ENCODE data around the gene TTC39B. TPM values are rescaled to one million over a fixed set of nuclear protein-coding genes. Genes with fewer than 3 reads are reported as not detected.

Gene TTC39B
- total and polyA plus RNA-seq, 2 donors (not counting 3 experiments of a cell fraction or from before 2014, with no cell fraction given): 1.0 to 5.4 TPM

DNA sequence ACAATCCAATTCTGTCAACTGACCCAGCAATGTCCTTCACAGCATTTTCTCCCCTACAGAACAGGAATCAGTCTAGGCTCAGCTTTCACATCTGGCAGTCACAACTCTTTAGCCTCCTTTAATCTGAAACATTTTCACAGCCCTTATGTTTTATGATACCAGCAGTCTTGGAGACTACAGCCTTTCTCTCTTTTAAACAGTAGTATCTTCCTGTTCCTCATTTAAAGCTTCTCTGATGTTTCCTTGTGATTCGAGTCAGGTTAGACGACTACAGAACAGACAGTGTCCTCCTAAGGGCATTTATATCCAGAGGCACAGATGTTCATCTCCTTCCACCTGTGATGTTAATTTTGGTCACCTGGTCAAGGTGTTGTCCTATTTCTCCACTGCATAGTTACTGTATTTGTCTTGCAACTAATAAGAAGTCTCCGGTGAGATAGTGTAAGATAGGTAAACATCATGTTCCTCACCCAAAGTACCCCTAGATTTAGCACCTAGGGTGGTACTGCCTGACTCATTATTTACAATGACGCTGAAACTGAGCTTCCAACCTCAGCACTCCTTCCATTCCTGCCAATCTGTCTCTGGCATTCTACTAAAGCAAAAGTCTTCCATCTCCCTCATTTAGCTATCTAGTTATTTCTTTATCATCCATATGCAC is 20.7 kb downstream of the TTC39B start:
- no peak overlapping the region for H3K27ac ChIP-seq (ENCODE audit: insufficient read depth, low read depth, low read length)
- intact Hi-C loops (cut with micrococcal nuclease) (no loop called here), dilution Hi-C loops (cut with MboI; ENCODE audit: extremely low pct_ligation_motif_present, low sequenced_read_pairs) (no loop called here)
- FAIRE-seq: no peak
- CTCF ChIA-PET: interaction anchor here (0.8 kb wide), 1 partner anchor 8 kb away, joined by 5 read pairs; no protein-coding TSS in a partner anchor
- H3K9ac ChIP-seq (replicated peaks; ENCODE audit: extremely low read depth, insufficient read depth, low read length): no peak overlapping the region
- no peaks in the 10 kb centered on the region for H3K79me2 ChIP-seq (ENCODE audit: control insufficient read depth, insufficient read depth, low read length)
- no peaks in the 10 kb centered on the region for H3K9me1 ChIP-seq (replicated peaks; ENCODE audit: control insufficient read depth, extremely low read depth, insufficient read depth, low read length)
- H3K4me3 ChIP-seq (replicated peaks in 1 of 3; ENCODE audit: insufficient read depth in 1 of 3, low read depth in 1 of 3, low read length in 3 of 3): no peak overlapping the region
- no peak overlapping the region for H2AFZ ChIP-seq (ENCODE audit: low read depth, low read length)
- no peaks in the 10 kb centered on the region for H4K20me1 ChIP-seq (replicated peaks; ENCODE audit: control insufficient read depth, extremely low read depth, insufficient read depth, low read length)
- POLR2A ChIA-PET: no interaction called here
- H3K36me3 ChIP-seq (ENCODE audit: control insufficient read depth in 2 of 2, extremely low read depth in 1 of 2, insufficient read depth in 2 of 2, low read length in 2 of 2): no peaks in the 10 kb centered on the region
- no peaks in the 10 kb centered on the region for H3K4me1 ChIP-seq (ENCODE audit: control insufficient read depth, extremely low read depth, insufficient read depth, low read length)
- no peak overlapping the region for H3K4me2 ChIP-seq (ENCODE audit: insufficient read depth, low read length)
- no TSS peak for BruUV-seq (replicated peaks)
- no peaks in the 10 kb centered on the region for H3K27me3 ChIP-seq (ENCODE audit: control insufficient read depth in 2 of 2, insufficient read depth in 2 of 2, low read length in 2 of 2)
- H3K9me3 ChIP-seq (replicated peaks; ENCODE audit: control insufficient read depth, insufficient read depth, low read length): no peaks in the 10 kb centered on the region
- DNase-seq (ENCODE audit: low read depth, low spot score): no peak
- TF ChIP-seq EZH2 (IDR thresholded peaks at IDR 0.05; ENCODE audit: borderline replicate concordance, low read depth, low read length, severe bottlenecking) (no peak), MAX (IDR thresholded peaks at IDR 0.05; ENCODE audit: insufficient read depth, insufficient read length) (no peak), CTCF (IDR thresholded peaks at IDR 0.05; ENCODE audit: extremely low read depth in 1 of 2, insufficient read depth in 1 of 2, low read depth in 1 of 2, low read length in 2 of 2) (no peak), GATA2 (IDR thresholded peaks at IDR 0.05; ENCODE audit: insufficient read depth, insufficient read length, low read depth, low read length) (no peak), POLR2A (IDR thresholded peaks at IDR 0.05; ENCODE audit: low read depth, low read length) (no peak), JUN (IDR thresholded peaks at IDR 0.05; ENCODE audit: borderline replicate concordance, insufficient read depth, insufficient read length, low read depth) (no peak), POLR2AphosphoS5 (IDR thresholded peaks at IDR 0.05; ENCODE audit: insufficient read depth, low read depth, low read length) (no peak), FOS (IDR thresholded peaks at IDR 0.05; ENCODE audit: borderline replicate concordance, insufficient read depth, low read length) (no peak), MYC (IDR thresholded peaks at IDR 0.05; ENCODE audit: low read depth, low read length) (no peak)

All from endothelial cell of umbilical vein (primary cell).